Measurements from ENCODE around the gene KCNH2.

Gene KCNH2

DNA sequence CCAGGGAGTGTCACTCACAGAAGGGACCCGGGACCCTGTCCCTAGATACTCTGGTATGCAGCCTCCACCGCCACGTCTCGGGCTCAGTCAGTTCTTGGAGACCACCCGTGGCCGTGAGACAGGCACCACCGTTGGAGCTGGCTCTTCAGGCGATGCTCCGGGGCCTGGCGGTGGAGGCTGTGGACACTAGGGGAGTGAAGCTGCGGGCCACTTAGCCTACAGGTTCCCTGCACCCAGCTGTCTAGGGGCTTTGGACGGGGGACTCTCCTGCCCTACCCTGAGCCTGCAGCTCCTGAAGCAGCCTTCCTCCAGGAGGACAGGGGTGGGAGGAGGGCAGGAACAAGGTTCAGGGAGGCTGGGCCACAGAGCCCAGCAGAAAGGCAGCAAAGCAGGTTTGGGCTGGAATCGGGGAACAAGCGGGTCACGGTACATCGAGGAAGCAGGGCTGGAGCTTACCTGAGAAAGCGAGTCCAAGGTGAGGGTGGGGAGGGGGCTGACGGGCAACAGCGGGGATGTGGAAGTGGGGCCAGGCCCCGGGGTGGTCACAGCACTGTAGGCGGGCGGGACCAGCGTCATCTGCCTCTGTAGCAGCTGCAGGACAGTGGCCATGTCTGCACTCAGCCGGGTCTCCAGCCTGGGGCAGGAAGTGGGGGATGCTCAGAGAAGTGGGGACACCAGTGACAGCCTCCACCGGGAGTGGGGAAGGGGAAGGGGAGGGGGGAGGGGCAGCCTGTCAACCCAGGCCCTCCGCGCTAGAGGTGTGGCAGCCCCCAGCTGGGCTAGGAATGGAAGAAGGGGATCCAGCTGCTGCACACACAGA is 31.5 kb downstream of the KCNH2 start:
- H3K27ac ChIP-seq = no peak overlapping the region
- TF ChIP-seq, protein P1, sequence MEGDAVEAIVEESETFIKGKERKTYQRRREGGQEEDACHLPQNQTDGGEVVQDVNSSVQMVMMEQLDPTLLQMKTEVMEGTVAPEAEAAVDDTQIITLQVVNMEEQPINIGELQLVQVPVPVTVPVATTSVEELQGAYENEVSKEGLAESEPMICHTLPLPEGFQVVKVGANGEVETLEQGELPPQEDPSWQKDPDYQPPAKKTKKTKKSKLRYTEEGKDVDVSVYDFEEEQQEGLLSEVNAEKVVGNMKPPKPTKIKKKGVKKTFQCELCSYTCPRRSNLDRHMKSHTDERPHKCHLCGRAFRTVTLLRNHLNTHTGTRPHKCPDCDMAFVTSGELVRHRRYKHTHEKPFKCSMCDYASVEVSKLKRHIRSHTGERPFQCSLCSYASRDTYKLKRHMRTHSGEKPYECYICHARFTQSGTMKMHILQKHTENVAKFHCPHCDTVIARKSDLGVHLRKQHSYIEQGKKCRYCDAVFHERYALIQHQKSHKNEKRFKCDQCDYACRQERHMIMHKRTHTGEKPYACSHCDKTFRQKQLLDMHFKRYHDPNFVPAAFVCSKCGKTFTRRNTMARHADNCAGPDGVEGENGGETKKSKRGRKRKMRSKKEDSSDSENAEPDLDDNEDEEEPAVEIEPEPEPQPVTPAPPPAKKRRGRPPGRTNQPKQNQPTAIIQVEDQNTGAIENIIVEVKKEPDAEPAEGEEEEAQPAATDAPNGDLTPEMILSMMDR (conservative IDR thresholded peaks at IDR 0.05) = no peak

DNA sequence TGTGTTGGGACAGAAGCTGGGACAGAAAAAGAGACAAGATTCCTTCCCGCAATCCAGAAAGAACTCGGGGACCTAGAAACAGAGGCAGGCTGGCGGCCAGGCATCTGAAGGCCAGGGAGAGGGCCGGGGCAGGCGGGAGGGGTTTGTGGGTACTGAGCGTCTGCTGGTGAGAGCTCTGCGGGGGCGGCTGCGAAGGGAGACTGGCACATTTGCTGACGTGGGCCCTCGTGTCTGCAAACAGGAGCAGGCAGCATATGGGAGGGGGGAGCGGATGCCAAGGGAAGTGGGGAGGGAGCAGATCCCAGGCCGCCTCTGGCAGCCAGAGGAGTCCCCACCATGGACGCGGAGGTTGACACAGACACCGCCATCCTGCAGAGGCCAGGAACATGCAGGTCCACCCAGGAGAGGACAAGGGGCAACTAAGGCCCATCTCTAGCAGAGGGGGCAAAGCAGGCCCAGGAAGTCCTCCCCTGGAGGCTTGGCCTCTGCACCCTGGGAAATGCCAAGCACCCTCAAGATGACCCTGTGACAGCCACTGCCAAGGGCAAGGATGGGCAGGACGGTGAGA is 32.2 kb downstream of the KCNH2 start:
- H3K27ac ChIP-seq = no peak overlapping the region

DNA sequence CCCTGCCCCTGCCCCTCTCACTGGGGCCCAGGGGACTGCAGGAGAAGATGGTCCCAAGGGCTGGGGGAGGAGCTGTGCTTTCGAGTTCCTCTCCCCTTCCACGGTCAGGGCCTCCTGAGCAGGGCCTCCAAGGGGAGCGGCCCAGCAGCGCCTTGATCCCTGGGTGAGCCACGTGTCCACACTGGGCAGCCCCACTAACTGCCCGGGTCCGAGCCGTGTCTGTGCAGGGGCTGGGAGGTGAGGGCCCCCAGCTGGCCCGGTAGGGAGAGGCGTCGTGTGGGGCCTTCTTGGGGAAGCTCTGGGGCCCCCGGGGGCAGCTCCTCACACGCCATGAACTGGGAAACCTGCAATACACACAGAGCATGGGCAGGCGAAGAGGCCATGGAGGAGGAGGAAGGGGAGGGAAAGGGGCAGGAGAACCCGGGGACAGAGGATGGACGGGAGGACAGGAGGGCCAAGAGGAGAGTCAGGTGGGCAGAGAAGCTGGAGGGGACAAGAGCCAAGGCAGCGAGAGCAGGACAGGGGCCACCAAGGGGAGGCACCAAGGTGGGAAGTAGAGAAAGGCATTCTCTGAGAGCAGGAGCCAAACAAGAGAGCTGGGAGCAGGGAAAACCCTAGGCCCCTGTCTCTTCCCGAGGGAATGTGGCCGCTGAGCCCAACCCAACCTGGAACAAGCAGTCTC is 32.8 kb downstream of the KCNH2 start:
- no peak overlapping the region for H3K27ac ChIP-seq

More for the DNA sequence above, 32.2 kb downstream of the KCNH2 start:
- TF ChIP-seq, protein P1 (conservative IDR thresholded peaks at IDR 0.05) = no peak

DNA sequence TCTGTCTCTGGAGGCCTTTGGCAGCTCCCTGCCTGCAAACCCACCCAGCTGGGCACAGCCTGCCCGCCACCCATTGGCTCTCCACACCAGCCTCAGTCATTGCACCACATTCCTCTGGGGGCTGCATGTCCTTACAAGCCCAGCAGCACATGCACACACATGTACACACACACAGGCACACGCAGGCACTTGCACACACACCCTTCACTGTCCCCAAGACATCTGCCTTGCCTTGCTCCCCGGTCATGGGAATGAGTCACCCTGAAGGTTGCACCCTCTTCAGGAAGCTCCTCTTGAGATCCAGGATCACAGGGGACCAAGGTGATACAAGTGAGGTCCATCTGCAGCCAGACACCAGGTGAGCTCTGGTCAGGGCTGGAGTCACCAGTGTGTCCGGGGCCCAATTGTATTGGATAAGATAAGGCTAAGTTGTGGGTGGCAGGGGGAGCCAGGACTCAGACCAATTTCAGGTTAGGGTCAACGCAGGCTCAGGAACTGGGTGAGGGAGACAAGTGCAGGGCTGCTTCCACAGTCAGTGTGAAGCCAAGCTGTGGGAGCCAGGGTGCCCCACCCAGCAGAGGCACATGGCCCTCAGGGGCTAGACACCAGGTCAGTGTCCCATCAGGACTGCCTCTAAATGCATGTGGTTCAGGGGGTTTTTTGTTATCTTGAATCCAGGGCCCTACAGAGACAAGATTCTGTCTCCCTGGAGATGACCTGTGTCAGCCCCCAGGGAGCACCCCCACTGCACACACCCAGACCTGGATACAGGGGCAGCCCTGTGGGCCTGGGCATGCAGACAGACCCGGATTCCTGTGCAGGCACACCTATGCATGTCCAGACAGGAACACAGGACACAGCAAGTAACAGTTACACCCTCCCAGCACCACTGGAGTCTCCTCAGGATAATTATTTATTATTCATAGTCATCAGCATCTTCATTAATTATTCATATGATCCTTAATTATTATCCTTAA is 33.8 kb downstream of the KCNH2 start:
- TF ChIP-seq, protein P1 (conservative IDR thresholded peaks at IDR 0.05) = no peak
- H3K27ac ChIP-seq = no peak overlapping the region

More for the DNA sequence above, 32.8 kb downstream of the KCNH2 start:
- TF ChIP-seq, protein P1 (conservative IDR thresholded peaks at IDR 0.05) = no peak

DNA sequence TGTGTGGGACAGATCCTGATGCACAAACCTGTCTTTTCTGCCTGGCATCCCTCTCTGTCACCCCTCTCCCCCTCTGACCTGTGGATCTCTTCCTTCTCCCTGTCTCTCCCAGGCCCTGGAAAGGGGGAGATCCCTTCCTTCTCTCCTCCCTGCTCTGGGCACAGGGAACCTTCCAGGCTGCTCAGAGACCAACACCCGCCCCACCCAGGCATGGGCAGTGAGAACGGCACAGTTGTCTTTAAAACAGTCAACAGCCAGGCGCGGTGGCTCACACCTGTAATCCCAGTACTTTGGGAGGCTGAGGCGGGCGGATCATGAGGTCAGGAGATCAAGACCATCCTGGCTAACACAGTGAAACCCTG is 34.7 kb downstream of the KCNH2 start:
- H3K27ac ChIP-seq = no peak overlapping the region
- TF ChIP-seq, protein P1 (conservative IDR thresholded peaks at IDR 0.05) = no peak

DNA sequence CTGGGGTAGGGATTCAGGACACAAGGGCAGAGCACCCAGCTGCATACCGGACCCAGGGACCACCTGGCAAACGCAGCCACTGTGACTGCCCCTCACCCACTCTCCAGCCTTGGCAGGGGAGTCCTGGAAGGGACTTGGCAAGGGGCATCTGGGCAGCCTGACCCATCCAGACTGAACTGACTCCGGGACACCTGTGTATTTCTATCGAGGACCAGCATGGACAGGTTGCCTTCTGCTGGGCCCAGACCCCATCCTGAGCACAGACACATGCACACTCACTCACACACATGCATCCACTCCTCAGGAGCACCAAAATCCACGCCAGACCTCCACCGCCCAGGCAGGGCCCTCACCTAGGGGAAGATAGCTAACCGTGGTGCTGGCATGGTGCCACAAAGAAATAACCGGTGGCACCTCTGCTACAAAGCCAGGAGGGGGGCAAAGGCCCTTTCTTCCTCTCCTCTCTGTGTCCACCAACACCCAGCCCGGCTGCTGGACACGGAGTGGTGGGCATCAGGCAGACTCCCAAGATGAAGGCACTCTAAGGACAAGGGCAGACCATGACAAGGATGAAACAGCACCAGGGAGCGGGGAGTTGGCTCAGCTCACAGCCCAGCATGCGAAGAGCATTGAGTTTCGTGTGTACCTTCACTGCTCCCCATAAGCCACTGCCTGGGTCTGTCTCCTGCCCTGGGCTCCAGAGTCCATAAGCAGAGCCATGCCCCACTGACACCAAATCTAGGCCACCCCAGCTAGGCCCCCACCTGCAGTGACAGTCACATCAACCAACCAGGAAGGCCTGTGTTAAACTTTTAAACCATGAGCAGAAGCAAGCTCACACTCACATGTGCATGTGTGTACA is 35.3 kb downstream of the KCNH2 start:
- TF ChIP-seq, protein P1 (conservative IDR thresholded peaks at IDR 0.05) = no peak
- H3K27ac ChIP-seq = no peak overlapping the region

Measured in VCaP (cell line).